NCI-H1436 treated with DMSO at 0.1 percent for 48 hours (cell line): ENCODE results near the gene ENHO.

Source experiments
- DNase-seq: peaks from one replicate; lab custom pipeline; 2025; lab: John Stamatoyannopoulos, UW

ENHO gene

DNA sequence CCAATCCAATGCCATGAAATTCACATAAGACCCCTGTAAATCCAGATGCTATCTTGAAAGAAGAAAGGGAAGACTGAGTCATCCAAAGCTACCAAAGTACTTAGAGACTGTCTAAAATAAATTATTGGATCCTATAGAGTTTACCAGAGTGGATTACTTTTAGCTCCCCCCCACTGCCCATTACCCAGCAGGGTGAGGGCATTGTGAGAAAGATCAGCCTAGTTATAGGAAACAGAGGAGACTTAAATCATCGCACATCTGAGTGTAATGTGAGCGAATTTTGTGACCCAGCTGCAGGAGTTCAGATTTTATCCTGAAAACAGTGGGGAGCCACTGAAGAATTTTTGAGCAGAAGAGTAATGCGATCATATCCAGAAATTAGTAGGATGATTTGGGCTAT is 1.6 kb upstream of the ENHO start:
- DNase-seq = no peak

- DNase-seq = no peak
Measured at GRCh38 chr9:34522091-34522887, 501 bp downstream of the ENHO start.

GRCh38 chr9:34521406-34522045 is 1.3 kb downstream of the ENHO start:
- DNase-seq = no peak

DNA sequence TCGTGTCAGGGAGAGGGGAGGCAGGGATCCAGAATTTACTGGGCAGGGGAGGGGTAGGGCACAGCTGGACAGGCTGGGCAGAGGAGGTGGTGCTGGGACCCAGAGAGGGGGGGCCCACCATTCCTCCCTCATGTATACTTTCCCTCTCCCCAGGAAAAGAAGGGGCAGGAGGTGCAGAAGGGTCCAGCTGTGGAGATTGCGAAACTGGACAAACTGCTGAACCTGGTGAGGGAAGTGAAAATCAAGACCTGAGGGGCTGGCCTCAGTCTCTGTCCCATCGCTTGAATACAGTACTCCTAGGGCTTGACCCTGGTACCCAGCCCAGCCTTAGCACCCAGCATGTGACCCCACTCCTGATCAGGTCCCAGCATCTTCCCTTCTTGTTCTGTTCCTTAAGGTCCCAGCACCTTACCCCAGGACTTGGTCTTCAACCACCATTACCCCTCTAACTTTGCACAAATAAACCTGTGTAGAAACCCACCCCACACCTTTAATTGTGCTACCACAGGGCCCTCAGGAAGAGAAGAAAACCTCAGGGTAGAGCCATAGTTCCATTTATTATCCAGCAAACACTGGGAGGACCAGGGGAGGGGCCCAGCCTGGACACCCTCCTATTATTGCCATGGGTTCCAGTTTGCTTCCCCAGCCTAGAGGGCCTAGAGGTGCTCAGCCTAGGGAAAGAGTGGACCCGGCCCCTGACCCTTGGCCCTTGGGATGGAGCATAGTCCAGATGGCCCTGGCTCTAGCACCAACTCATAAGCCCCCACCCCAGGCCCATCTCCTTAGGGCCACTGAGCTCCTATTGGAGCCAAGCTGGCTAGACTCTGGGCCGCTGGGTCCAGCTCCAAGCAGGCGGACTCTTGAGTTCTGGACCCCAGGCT is 2.0 kb downstream of the ENHO start:
- DNase-seq = no peak

- no peak for DNase-seq
Measured at GRCh38 chr9:34520096-34520495, 2.7 kb downstream of the ENHO start.

DNA sequence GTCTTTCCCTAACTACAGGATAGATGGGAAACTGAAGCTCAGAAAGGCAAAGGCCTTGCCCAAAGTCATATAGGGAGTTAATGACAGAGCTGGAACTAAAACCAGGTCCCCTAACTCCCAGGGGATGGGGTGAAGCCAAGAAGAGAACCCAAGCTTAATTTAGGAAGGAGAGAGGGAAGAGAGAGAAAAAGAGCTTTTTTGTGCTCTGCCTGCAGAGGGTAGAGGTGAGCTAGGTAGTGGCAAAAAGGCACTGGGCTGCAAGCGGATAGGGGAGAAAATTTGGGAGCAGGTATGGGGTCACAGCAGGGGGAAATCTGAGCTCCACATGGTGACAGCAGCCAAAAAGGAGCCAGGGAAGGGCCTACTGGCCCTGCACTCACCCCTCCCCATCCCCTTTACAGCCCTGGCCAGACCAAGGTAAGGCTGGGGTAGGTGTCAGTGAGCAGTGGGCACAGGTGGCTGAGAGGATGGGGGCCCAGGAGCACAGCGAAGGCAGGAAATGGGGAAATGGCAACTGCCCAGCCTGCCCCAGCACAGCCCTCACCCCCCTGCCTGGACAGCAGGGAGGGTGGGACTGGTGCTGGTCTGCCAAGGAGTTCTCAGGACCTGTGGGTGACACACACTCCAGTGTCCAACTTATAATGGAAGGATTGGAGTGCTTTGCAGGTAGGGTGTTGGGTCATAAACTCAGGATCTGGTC is 3.3 kb downstream of the ENHO start:
- DNase-seq = no peak

- DNase-seq = no peak
Measured at GRCh38 chr9:34518896-34519295, 3.9 kb downstream of the ENHO start.

GRCh38 chr9:34518110-34518616 is 4.6 kb downstream of the ENHO start:
- DNase-seq = no peak

DNA sequence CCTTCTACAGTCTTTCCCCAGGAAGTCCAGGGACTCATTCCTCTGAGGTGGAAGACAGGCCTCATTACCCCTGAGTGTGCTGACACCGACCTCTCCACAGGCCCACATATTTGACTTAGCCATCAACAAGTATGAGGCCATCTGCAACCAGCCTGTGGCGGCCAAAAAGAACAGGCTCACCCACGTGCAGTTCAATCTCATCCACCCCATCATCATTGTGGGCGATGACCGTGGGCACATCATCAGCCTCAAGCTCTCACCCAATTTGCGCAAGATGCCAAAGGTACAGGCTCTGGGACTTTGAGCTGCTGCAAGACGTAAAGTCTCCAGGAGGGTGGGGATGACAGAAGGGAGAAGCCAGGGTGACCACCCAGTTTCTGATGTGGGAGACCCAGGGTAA is 5.6 kb downstream of the ENHO start:
- DNase-seq = no peak

DNA sequence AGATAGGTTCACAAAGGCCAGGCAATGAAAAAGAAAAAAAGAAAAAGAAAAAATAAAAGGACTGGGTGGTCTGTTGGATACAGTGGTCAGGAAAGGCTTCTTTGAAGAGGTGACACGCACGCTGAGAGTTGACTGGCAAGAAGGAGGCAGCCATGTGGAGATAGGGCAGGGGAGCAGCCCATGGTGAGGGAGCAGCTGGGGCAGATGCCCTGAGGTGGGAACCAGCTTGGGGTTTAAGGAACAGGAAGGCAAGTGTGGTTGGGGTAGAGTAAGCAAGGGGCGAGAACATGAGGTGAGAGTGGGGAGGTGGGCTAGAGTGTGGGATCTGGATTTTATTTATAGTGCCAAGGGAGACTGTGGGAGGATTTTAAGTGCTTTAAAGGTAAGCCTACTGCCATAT is 6.8 kb downstream of the ENHO start:
- no peak for DNase-seq

DNA sequence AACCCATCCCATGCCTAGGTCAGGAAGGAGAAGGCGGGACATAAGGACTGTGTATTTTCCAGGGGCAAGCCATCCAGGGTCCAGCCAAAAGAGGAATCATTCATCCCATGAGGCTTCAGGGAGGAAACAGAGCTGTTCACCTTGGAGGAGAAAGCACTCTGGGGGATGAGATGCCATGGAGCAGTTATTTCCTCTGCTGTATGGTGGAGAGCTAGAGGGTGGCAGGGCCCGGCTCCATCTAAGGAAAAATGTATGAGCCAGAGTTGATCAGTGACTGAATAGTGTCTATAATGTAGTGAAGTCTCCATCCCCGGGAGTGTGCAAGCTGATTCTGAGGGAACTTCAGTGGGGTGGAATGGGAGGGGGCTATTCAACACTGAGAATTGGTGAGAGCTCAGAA is 8.0 kb downstream of the ENHO start:
- no peak for DNase-seq

DNA sequence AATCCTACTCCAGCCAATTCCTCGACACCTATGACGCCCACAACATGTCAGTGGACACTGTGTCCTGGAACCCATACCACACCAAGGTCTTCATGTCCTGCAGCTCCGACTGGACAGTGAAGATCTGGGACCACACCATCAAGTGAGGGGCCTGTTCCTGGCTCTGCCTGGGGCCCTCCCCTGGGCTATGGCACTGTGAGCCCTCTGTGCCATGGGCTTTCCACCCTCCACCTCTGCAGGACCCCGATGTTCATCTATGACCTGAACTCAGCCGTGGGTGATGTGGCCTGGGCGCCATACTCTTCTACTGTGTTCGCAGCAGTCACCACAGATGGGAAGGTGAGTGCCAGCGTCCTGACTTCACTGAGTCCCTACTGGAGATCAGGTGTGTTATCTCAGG is 8.4 kb downstream of the ENHO start:
- DNase-seq = no peak

DNA sequence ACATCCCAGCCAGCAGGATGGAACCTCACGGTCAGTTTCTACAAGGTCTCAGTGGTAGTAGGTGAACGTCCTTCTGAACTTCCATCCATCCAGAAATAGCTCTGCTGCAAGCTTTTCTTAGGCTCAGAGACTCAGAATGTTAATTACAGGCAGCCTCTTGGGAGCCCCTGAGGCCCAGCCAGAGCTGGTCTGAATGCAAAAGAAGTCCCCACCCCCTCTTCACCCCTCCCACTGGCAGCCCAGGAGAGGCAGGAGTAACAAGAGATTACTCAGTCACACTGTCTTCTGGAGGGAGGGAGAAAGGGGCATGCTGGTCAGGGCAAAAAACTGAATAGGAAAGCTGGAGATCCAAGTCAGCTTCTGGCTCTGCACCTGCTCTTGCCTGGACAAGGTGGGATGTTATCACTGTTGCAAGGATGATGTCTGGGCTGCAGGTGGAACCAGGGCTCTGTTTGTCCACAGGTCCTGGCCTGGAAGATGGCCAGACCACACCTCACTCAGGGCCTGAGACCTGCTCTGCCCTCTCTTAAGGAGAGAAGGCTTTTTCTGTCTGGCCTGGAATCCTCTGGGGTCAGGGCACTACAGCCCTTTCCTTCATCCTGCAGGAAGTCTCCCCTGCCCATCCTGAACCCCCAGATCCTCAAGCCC is 9.1 kb downstream of the ENHO start:
- DNase-seq = peak; percentile 69

DNA sequence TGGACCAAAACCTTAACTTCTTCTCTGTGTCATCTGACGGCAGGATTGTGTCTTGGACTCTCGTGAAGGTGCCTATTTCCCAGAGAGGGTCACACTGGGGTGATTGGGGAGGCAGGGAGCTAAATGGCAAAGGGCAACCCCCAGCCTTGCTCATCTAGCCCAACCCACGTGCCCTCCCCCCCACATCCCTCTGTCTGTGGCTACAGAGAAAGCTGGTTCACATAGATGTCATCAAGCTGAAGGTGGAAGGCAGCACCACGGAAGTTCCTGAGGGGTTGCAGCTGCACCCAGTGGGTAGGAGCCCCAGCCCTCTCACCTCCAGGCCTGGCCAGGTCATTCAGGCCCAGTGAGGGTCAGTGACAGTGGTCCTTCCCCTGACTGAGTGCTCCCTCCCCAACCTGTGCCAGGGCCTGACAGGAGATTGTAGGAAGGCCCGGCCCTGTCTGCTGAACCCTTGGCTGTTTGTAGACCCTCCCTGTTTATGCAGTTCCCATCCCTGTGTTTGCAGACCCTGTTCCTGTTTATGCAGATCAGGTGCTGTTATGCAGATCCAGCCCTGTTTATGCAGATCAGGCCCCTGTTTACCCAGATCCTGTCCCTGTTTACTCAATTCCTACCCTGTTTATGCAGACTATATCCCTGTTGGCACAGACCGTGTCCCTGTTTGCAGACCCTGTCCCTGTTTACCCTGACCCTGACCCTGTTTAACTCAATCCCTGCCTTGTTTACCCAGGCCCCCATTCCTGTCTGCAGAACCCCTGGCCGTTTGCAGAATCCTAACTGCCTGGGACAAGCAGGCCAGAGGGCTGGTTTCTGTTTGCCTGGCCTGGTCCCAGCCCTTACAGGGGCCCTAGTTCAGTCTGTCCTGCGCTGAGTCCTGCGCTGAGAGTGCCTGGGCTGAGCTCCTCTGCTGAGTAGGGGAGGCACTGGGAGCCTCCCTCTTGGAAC is 10.4 kb downstream of the ENHO start:
- no peak for DNase-seq

DNA sequence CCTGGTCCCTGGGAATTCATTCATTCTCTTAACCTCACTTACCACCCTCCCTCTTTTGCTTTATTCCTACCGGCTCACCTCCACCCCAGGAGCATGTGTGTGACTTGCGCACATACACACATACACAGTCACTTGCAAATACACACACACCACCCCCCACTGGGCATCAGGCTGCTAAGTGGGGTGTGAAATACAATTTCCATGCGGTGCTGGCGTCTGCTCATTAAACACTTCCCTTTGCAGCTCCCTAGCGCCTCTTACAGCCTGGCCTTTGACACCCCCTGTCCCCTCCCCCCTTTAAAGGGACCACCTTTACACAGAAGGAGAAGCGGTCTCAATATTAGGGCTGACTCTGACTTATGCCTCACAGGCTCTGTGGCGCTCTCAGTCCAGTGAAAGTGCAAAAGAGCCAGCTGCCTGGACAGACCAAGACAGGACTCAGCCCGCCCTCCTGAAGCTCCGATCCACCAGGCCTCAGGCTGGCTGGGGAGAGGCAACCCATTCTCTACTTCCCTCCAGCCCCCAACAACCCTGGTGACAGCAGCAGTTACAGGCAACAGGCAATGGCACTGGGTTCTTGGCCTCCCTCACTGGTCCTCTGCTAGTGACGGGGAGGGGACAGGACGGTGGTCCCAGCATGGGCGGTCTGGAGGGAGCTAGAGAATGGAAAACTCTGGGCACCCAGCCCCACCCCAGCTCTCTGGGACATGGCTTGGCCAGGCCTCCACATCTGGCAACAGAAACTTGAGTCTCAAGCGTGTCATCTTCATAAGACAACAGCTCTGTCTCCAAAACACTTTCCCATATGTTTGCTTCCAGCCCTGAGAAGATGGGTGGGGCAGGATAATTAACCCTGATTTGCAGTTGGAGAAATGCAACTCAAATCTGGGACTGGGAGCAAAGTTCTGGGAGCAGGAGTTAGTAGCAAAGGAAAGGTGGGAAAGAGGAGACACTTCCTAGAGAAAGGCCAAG is 12.0 kb downstream of the ENHO start:
- DNase-seq = no peak

- DNase-seq = no peak
Measured at GRCh38 chr9:34508951-34509350, 13.8 kb downstream of the ENHO start.

DNA sequence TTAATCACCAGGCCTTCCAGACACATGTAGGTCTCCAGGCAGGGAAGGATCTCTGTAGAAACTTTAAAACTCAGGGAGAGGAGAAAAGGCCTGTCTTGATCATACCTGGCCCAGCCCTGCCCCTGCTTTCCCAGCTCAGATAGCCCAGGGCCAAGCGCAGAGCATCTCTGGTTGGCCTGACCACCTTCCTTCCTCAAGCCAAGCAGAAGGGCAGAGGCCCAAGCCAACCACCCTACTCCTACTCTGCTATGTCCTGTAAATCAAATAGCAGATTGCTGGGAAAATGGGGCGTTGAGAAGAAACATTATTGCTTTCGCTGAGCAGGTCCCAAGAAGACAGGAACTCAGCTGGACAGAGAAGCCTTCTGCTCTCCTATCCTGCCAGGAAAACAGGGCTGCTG is 14.3 kb downstream of the ENHO start:
- no peak for DNase-seq

DNA sequence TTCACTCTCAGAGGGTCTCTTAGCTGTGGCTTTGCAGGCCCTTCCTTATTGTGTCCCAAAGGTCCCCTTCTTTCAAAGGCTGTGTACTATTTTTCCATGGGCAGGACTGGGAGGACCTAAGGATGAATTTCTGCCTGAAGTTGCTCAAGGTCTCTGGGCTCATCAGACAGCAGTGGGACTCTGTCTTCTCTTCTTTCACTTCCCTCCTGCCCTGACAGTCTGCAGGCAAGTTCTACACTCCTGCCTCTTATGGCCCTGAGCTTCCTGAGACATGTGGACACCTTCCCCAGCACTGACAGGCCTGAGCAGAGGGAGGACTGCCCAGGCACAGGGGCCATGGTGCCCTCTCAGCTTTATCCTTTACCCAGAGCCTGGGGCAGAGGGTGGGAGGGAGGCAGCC is 14.8 kb downstream of the ENHO start:
- DNase-seq = no peak

GRCh38 chr9:34507556-34507955 is 15.2 kb downstream of the ENHO start:
- no peak for DNase-seq
